RWPE2 (cell line): ENCODE data around the gene EDC3.
"Not testable (repeated sequence)": the region's sequence is repeated elsewhere in the genome, so short reads cannot be mapped to it uniquely, and the experiment has no call there.

Source experiments
- ATAC-seq: fragments of 200-7000 bp; cut with Tn5 transposase; 3 replicates; pipeline ENCODE4 v1.9.1; 2021; ENCODE audit warnings: low read depth
- DNase-seq: peaks from one replicate; pipeline ENCODE4 v3.0.0-alpha.2; 2020; ENCODE audit warnings: low spot score
- H3K27ac ChIP-seq: fragments of 450-650 bp; 2 replicates; pipeline ENCODE4 v1.5.1; 2017; ENCODE audit warnings: mild to moderate bottlenecking; ENCODE audit not compliant: poor library complexity, severe bottlenecking
- H3K27me3 ChIP-seq: fragments of 250-450 bp; sonication (Bioruptor Pico); 2 replicates; pipeline ENCODE4 v1.5.1; 2021; ENCODE audit warnings: mild to moderate bottlenecking, moderate library complexity; ENCODE audit not compliant: insufficient read depth, poor library complexity, severe bottlenecking
- H3K36me3 ChIP-seq: fragments of 250-450 bp; sonication (Bioruptor Pico); 2 replicates; pipeline ENCODE4 v1.5.1; 2020; ENCODE audit warnings: low read depth, mild to moderate bottlenecking, moderate library complexity
- H3K4me1 ChIP-seq: fragments of 250-450 bp; sonication (Bioruptor Pico); 2 replicates; pipeline ENCODE4 v1.5.1; 2021; ENCODE audit warnings: mild to moderate bottlenecking, moderate library complexity; ENCODE audit not compliant: insufficient read depth, poor library complexity, severe bottlenecking
- H3K4me3 ChIP-seq: fragments of 250-450 bp; sonication (Bioruptor Pico); 2 replicates; pipeline ENCODE4 v1.5.1; 2021; ENCODE audit warnings: mild to moderate bottlenecking, moderate library complexity; ENCODE audit not compliant: severe bottlenecking
- H3K9me3 ChIP-seq: fragments of 250-450 bp; sonication (Bioruptor Pico); 2 replicates; pipeline ENCODE4 v1.5.1; 2021; ENCODE audit warnings: mild to moderate bottlenecking, moderate library complexity; ENCODE audit not compliant: severe bottlenecking
- TF ChIP-seq, protein P1 (sequence below): fragments of 450-650 bp; IDR thresholded peaks from one replicate; pipeline ENCODE4 v1.5.1; 2017; ENCODE audit warnings: mild to moderate bottlenecking, moderate library complexity; ENCODE audit not compliant: poor library complexity, severe bottlenecking

Gene EDC3

DNA sequence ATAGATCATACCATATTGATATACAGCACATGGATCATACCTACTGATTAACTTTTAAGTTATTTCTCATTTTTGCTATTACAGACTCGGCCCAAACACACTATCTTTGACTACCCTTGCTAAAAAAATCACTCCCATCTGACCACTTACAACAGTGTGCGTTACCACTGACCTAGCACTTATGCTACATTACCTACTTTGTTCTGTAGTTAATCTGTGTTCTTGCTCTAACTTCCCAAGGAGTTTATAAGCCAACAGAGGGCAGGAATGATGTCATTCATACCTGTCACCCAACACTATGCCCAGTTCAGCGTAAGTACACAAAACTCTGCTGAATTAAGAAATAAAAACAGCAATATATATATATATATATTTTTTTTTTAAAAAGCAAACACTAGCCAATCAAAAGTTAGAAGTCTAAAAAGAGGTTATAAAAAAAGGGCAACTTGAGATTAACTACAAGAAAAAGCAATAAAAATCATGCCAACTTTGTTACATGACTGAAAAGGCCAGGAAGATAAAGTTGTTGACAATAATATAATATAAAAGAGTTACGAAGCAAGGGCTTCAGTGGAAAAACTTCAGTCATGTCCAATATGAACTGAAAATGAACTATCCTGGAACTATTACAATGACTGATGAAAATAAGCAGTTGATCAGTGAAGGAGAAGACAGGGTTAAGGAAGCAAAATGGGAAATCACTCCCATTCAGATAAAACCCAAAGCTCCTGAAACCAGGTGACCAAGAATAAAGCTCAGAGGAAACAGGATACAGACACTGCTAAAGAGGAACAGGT lies 33.6 kb downstream of the EDC3 start:
- Histone ChIP-seq H3K27ac (no peak overlapping the region), H3K9me3 (no peaks in the 10 kb centered on the region), H3K36me3 (peaks cover 16% of the 10 kb centered on the region), H3K27me3 (no peaks in the 10 kb centered on the region), H3K4me3 (no peak overlapping the region), H3K4me1 (peaks cover 3% of the 10 kb centered on the region)
- DNase-seq (no peak), ATAC-seq (no peak)
- TF ChIP-seq, protein P1, sequence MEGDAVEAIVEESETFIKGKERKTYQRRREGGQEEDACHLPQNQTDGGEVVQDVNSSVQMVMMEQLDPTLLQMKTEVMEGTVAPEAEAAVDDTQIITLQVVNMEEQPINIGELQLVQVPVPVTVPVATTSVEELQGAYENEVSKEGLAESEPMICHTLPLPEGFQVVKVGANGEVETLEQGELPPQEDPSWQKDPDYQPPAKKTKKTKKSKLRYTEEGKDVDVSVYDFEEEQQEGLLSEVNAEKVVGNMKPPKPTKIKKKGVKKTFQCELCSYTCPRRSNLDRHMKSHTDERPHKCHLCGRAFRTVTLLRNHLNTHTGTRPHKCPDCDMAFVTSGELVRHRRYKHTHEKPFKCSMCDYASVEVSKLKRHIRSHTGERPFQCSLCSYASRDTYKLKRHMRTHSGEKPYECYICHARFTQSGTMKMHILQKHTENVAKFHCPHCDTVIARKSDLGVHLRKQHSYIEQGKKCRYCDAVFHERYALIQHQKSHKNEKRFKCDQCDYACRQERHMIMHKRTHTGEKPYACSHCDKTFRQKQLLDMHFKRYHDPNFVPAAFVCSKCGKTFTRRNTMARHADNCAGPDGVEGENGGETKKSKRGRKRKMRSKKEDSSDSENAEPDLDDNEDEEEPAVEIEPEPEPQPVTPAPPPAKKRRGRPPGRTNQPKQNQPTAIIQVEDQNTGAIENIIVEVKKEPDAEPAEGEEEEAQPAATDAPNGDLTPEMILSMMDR, result no peak

DNA sequence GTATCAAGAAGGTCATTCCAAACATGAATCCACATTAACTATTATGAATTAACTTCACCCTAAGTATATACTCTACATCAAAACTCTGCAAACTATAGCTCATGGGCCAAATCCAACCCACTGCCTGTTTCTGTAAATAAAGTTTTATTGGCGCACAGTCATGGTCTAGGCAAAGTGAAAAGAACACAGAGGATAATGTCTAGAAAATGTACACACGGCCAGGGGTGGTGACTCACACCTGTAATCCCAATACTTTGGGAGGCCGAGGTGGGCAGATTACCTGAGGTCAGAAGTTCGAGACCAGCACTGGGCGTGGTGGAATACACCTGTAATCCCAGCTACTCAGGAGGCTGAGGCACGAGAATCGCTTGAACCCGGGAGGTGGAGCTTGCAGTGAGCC lies 34.5 kb downstream of the EDC3 start:
- H3K4me3 ChIP-seq, ATAC-seq, H3K27me3 ChIP-seq, H3K9me3 ChIP-seq, DNase-seq, H3K27ac ChIP-seq, H3K4me1 ChIP-seq: not testable (repeated sequence)
- H3K36me3 ChIP-seq, result peaks cover 10% of the 10 kb centered on the region

DNA sequence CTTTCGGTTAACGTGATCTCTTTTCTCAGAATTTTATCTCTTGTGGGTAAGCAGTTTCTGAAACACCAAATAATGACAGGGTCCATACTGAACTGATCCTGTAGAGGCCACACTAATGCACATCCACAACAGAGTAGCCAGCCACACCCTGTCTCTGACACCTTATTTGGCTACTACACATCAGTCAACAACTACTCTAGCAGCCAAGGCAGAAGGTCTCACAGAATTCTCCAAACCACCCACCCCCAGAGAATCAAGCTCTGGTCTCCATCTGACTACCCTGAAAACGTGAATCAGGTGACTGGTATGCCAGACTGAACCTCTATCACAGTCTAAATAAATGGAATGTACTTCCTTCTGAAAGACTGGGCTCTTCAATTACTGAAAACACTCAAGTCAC lies 38.0 kb downstream of the EDC3 start:
- TF ChIP-seq, protein P1, result peak; percentile 7
- H3K27ac ChIP-seq, result no peak overlapping the region
- ATAC-seq (peak; percentile 56; the same call in 2 of the 3 replicates), DNase-seq (no peak)
- no peak overlapping the region for H3K4me3 ChIP-seq
- H3K36me3 ChIP-seq, result peaks cover 27% of the 10 kb centered on the region
- no peaks in the 10 kb centered on the region for H3K9me3 ChIP-seq
- no peaks in the 10 kb centered on the region for H3K27me3 ChIP-seq
- H3K4me1 ChIP-seq, result peaks cover 10% of the 10 kb centered on the region

DNA sequence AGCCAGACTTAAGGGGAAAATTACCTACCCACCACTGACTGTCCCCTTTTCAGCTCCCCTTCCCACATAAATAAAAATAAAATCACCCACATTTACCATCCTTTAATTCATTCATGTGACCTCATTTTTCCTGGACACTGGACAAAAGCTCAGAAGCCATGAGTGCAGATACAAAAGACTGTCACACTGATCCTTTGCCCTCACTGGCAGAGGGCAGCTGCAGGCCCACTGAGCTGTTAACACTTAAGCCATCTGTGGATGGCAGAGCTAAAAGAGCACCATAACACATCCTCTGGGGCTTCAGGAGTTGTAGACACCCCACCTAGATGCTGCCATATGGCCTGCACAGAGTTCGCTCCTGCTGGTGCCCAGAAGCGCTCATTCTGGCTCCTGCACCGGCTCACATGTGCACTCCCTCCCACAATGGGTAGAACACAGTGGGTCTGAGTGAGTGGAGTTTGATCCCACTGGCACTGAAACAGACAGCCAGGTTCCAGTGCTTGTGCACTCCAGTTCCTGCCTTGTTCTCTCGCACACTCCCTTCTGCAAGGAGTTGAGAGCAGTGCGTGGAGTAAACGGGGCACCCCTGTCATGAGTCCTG lies 38.8 kb downstream of the EDC3 start:
- H3K4me1 ChIP-seq, result peaks cover 10% of the 10 kb centered on the region

DNA sequence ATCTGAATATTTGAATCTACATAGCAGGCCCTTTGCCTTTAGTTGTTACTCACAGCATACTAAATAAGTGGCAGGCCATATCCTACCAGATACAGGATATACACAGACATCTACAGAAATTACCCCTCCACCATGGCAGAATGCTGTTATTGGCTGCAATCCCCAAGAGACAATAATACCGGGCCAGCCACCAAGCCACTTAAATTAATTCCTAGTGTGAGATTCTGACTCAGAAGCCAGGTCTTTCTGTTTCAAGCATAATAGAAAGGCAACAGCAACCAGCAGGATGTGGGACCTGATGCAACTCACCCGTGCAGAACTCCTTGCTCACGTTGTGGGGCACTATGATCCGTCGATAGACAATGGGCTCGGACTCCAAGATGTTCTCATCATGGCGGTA lies 40.4 kb downstream of the EDC3 start:
- no peak for DNase-seq

More for the DNA sequence above, 38.8 kb downstream of the EDC3 start:
- Histone ChIP-seq H3K36me3 (peaks cover 26% of the 10 kb centered on the region), H3K27me3 (no peaks in the 10 kb centered on the region), H3K27ac (no peak overlapping the region), H3K4me3 (no peak overlapping the region), H3K9me3 (no peaks in the 10 kb centered on the region)
- no peak for DNase-seq
- TF ChIP-seq, protein P1, result no peak
- ATAC-seq, result no peak

More for the DNA sequence above, 40.4 kb downstream of the EDC3 start:
- TF ChIP-seq, protein P1, result no peak
- no peak for ATAC-seq
- Histone ChIP-seq H3K27ac (no peak overlapping the region), H3K9me3 (no peaks in the 10 kb centered on the region), H3K27me3 (no peaks in the 10 kb centered on the region), H3K4me3 (no peak overlapping the region), H3K36me3 (peaks cover 21% of the 10 kb centered on the region), H3K4me1 (peaks cover 10% of the 10 kb centered on the region)
